GM12878 (cell line): Measurements from ENCODE around the gene CPNE5. TPM values are rescaled to one million over a fixed set of nuclear protein-coding genes. Genes with fewer than 3 reads are reported as not detected.

Experiments used
- BCL11A ChIP-seq: IDR thresholded peaks from 2 replicates; pipeline ENCODE4 v1.6.1; 2011; ENCODE audit warnings: low read depth, low read length
- BHLHE40 ChIP-seq, 2 experiments: fragments of 450-650 bp in 1 of 2; IDR thresholded peaks; 2 replicates each; pipeline ENCODE4 v1.6.1; 2011 to 2017; ENCODE audit warnings: low read depth in 2 of 2, borderline replicate concordance in 1 of 2, improper control_type of control experiment in 1 of 2, low read length in 1 of 2, mild to moderate bottlenecking in 1 of 2
- BMI1 ChIP-seq: fragments of 450-650 bp; IDR thresholded peaks from 2 replicates; pipeline ENCODE4 v1.6.1; 2016; ENCODE audit warnings: mild to moderate bottlenecking, moderate library complexity, borderline replicate concordance
- BRCA1 ChIP-seq: IDR thresholded peaks from 2 replicates; pipeline ENCODE4 v1.6.1; 2011; ENCODE audit warnings: low read depth, low read length, improper control_type of control experiment
- CBFB ChIP-seq: IDR thresholded peaks from 2 replicates; pipeline ENCODE4 v1.6.1; 2016; ENCODE audit warnings: antibody characterized with exemption, low read depth
- CHD2 ChIP-seq: IDR thresholded peaks from 2 replicates; pipeline ENCODE4 v1.6.1; 2011; ENCODE audit warnings: low read depth, low read length, improper control_type of control experiment, borderline replicate concordance
- CREM ChIP-seq: IDR thresholded peaks from 2 replicates; pipeline ENCODE4 v1.6.1; 2014; ENCODE audit warnings: antibody characterized with exemption, low read depth
- FOXM1 ChIP-seq: IDR thresholded peaks from 2 replicates; pipeline ENCODE4 v1.6.1; 2012; ENCODE audit warnings: low read depth, mild to moderate bottlenecking, inconsistent platforms, low read length, moderate library complexity
- HCFC1 ChIP-seq: fragments of 150-350 bp; IDR thresholded peaks from 2 replicates; pipeline ENCODE4 v1.6.1; 2014; ENCODE audit warnings: low read length
- HDAC2 ChIP-seq: fragments of 200-600 bp; sonication (generic); IDR thresholded peaks from 2 replicates; pipeline ENCODE4 v1.6.1; 2017
- MEF2A ChIP-seq: IDR thresholded peaks from 2 replicates; pipeline ENCODE4 v1.6.1; 2011; ENCODE audit warnings: low read depth, mild to moderate bottlenecking, low read length, moderate library complexity; ENCODE audit not compliant: insufficient read depth
- MEF2B ChIP-seq: fragments of 450-650 bp; IDR thresholded peaks from 2 replicates; pipeline ENCODE4 v1.6.1; 2018; ENCODE audit warnings: mild to moderate bottlenecking, moderate library complexity; ENCODE audit not compliant: partially characterized antibody, poor library complexity, severe bottlenecking
- MXI1 ChIP-seq: fragments of 150-350 bp; IDR thresholded peaks from 2 replicates; pipeline ENCODE4 v1.6.1; 2011; ENCODE audit warnings: low read depth, mild to moderate bottlenecking, inconsistent platforms, low read length, improper control_type of control experiment
- NFIC ChIP-seq: IDR thresholded peaks from 2 replicates; pipeline ENCODE4 v1.6.1; 2012; ENCODE audit warnings: low read depth, mild to moderate bottlenecking, inconsistent platforms, low read length, moderate library complexity
- NRF1 ChIP-seq: conservative IDR thresholded peaks from 2 replicates; pipeline ENCODE4 v1.6.1; 2011; ENCODE audit warnings: mild to moderate bottlenecking, low read depth, low read length, improper control_type of control experiment
- POU2F2 ChIP-seq: IDR thresholded peaks from 3 replicates; pipeline ENCODE4 v1.6.1; 2011; ENCODE audit warnings: low read depth, mild to moderate bottlenecking, low read length, borderline replicate concordance
- RBBP5 ChIP-seq: fragments of 200-600 bp; sonication (generic); conservative IDR thresholded peaks from 2 replicates; pipeline ENCODE4 v1.6.1; 2016
- RELA ChIP-seq: fragments of 450-650 bp; IDR thresholded peaks from 2 replicates; pipeline ENCODE4 v1.8.0; 2014; ENCODE audit warnings: borderline replicate concordance; ENCODE audit not compliant: partially characterized antibody
- ZNF207 ChIP-seq: fragments of 450-650 bp; IDR thresholded peaks from 2 replicates; pipeline ENCODE4 v1.6.1; 2014; ENCODE audit warnings: antibody characterized with exemption, mild to moderate bottlenecking, borderline replicate concordance
- ZZZ3 ChIP-seq: IDR thresholded peaks from 2 replicates; pipeline ENCODE4 v1.6.1; 2011; ENCODE audit warnings: low read depth; ENCODE audit not compliant: control insufficient read depth, insufficient read length
- polyA plus RNA-seq, 11 experiments: library from polyadenylated mRNA; depleted of rRNA in 4 of 11; unstranded in 6 of 11; stranded (reverse) in 5 of 11; fragments of >200 nt; fragmentation: Nextera tagmentation in 4 of 11; fragmentation: Illumina TruSeq in 1 of 11; extraction: Ambion mirVana in 4 of 11; extraction: Trizol in 1 of 11; gene quantifications; 1 replicate in 1 of 11; 2 replicates in 10 of 11; pipeline versions ENCODE4 v1.2.1 to v1.2.3, GENCODE V29; 2011 to 2016; ENCODE audit warnings: inconsistent platforms in 2 of 11, missing spikeins in 2 of 11, low read depth in 1 of 11
- total RNA-seq, 4 experiments: library from RNA; depleted of rRNA in 3 of 4; stranded (reverse); fragments of >200 nt in 3 of 4; fragmentation: Illumina TruSeq in 1 of 4; extraction: Trizol in 1 of 4; gene quantifications; 2 replicates each; pipeline versions ENCODE4 v1.2.1 to v1.2.3, GENCODE V29; 2013 to 2021
- TF ChIP-seq, protein P1 (sequence below): fragments of 450-650 bp; IDR thresholded peaks from 2 replicates; pipeline ENCODE4 v1.6.1; 2017; ENCODE audit warnings: mild to moderate bottlenecking, low read depth, inconsistent platforms; ENCODE audit not compliant: poor library complexity, severe bottlenecking
- TF ChIP-seq, protein P2 (sequence below): IDR thresholded peaks from 2 replicates; pipeline ENCODE4 v1.6.1; 2011; ENCODE audit warnings: low read depth, mild to moderate bottlenecking, low read length, moderate library complexity, borderline replicate concordance; ENCODE audit errors: extremely low read depth
- TF ChIP-seq, protein P3 (sequence below), 3 experiments: IDR thresholded peaks in 2 of 3; conservative IDR thresholded peaks in 1 of 3; 2 replicates each; pipeline ENCODE4 v1.5.1; 2011; ENCODE audit warnings: low read depth in 3 of 3, low read length in 3 of 3, mild to moderate bottlenecking in 3 of 3, control low read depth in 2 of 3, moderate library complexity in 2 of 3, inconsistent platforms in 1 of 3, mixed read lengths in 1 of 3; ENCODE audit not compliant: control insufficient read depth in 2 of 3, insufficient read depth in 1 of 3; ENCODE audit errors: extremely low read depth in 1 of 3
- TF ChIP-seq, protein P4 (sequence below): IDR thresholded peaks from 2 replicates; pipeline ENCODE4 v1.6.1; 2012; ENCODE audit warnings: low read depth, low read length, improper control_type of control experiment

CPNE5 gene
- total and polyA plus RNA-seq, 10 of the 15 experiments (the other 5 are each of a cell fraction or from before 2014, with no cell fraction given), result 2.4 to 39.1 (median 18.2) TPM

DNA sequence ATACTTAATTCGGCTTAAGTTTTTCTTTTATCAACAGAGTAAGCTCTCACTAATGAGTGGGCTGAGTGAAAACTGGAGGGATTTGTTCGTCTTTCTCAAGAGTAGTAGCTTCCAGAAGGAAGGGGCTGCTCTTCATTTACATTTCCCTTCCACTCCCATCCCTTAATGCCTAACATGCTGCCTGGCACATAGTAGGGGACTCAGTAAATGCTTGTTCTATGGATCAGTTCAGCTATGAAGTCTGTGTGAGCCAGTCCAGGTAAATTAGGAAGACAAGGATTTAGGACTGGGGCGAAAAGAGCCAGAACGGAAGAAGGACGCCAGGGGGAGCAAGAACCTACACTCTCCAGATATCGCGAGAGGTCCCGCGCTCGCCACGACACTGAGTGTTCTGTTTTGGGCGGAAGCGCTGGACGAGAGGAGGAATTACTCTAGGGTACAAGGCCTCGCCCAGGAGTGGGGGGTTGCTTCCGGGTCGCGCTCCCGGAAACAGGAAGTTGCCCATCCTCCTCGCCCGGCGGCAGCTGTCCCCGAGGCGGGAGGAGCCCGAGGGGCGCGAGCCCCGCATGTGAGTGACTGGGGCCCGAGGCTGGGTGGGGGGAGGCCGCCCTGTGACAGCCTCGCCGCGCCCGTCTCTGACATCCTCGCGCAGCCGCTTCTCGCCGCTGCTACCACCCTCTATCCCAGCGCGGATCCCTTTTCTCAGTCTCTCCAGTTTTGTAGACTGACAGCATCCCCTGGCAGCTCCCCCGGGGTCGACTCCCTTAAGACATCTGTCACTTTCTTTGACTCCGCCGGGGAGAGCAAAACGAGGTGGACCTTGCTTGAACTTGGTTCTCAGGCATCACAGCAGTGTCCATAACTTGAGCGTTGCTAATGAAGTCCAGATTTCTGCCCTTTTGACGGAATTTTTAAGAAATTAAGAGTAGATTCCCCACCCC is 46.5 kb upstream of the CPNE5 start, which contains the start of gene C6orf89 (continued):
- TF ChIP-seq, protein P1, sequence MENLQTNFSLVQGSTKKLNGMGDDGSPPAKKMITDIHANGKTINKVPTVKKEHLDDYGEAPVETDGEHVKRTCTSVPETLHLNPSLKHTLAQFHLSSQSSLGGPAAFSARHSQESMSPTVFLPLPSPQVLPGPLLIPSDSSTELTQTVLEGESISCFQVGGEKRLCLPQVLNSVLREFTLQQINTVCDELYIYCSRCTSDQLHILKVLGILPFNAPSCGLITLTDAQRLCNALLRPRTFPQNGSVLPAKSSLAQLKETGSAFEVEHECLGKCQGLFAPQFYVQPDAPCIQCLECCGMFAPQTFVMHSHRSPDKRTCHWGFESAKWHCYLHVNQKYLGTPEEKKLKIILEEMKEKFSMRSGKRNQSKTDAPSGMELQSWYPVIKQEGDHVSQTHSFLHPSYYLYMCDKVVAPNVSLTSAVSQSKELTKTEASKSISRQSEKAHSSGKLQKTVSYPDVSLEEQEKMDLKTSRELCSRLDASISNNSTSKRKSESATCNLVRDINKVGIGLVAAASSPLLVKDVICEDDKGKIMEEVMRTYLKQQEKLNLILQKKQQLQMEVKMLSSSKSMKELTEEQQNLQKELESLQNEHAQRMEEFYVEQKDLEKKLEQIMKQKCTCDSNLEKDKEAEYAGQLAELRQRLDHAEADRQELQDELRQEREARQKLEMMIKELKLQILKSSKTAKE, result no peak
- TF ChIP-seq NRF1, result no peak
- TF ChIP-seq HCFC1, result peak; percentile 79
- TF ChIP-seq CREM, result peak; percentile 78
- peak; percentile 69 for TF ChIP-seq RELA
- TF ChIP-seq MEF2A, result 0 out of 2 replicates have a peak, but pooled peaks have one; percentile 43
- peak; percentile 99 for TF ChIP-seq CHD2
- no peak for TF ChIP-seq HDAC2
- TF ChIP-seq, protein P2, sequence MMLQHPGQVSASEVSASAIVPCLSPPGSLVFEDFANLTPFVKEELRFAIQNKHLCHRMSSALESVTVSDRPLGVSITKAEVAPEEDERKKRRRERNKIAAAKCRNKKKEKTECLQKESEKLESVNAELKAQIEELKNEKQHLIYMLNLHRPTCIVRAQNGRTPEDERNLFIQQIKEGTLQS, result no peak
- TF ChIP-seq POU2F2, result peak; percentile 52; the same call in 2 of the 3 replicates
- TF ChIP-seq BRCA1, result peak; percentile 87
- TF ChIP-seq ZZZ3, result no peak
- 0 out of 2 replicates have a peak, but pooled peaks have one; percentile 0 for TF ChIP-seq NFIC
- TF ChIP-seq ZNF207, result peak; percentile 77; the same call in 1 of the 2 replicates
- no peak for TF ChIP-seq RBBP5
- peak; percentile 64; the same call in 1 of the 2 replicates for TF ChIP-seq FOXM1
- no peak for TF ChIP-seq BMI1
- TF ChIP-seq MEF2B, result peak; percentile 42
- TF ChIP-seq CBFB, result peak; percentile 93
- peak; percentile 25 to 82; a peak in 2 of 4 replicates for TF ChIP-seq BHLHE40 (IDR thresholded peaks at IDR 0.05; ENCODE audit: borderline replicate concordance in 1 of 2, low read depth in 2 of 2, low read length in 1 of 2)
- TF ChIP-seq, protein P3, sequence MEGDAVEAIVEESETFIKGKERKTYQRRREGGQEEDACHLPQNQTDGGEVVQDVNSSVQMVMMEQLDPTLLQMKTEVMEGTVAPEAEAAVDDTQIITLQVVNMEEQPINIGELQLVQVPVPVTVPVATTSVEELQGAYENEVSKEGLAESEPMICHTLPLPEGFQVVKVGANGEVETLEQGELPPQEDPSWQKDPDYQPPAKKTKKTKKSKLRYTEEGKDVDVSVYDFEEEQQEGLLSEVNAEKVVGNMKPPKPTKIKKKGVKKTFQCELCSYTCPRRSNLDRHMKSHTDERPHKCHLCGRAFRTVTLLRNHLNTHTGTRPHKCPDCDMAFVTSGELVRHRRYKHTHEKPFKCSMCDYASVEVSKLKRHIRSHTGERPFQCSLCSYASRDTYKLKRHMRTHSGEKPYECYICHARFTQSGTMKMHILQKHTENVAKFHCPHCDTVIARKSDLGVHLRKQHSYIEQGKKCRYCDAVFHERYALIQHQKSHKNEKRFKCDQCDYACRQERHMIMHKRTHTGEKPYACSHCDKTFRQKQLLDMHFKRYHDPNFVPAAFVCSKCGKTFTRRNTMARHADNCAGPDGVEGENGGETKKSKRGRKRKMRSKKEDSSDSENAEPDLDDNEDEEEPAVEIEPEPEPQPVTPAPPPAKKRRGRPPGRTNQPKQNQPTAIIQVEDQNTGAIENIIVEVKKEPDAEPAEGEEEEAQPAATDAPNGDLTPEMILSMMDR (IDR thresholded peaks at IDR 0.05 in 2 of 3, conservative IDR thresholded peaks at IDR 0.05 in 1 of 3; ENCODE audit: control insufficient read depth in 2 of 3, extremely low read depth in 1 of 3, insufficient read depth in 1 of 3, low read depth in 3 of 3, low read length in 3 of 3), result peak; percentile 72 to 83 (median 79)
- TF ChIP-seq BCL11A, result no peak
- TF ChIP-seq, protein P4, sequence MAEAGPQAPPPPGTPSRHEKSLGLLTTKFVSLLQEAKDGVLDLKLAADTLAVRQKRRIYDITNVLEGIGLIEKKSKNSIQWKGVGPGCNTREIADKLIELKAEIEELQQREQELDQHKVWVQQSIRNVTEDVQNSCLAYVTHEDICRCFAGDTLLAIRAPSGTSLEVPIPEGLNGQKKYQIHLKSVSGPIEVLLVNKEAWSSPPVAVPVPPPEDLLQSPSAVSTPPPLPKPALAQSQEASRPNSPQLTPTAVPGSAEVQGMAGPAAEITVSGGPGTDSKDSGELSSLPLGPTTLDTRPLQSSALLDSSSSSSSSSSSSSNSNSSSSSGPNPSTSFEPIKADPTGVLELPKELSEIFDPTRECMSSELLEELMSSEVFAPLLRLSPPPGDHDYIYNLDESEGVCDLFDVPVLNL, result no peak
- peak; percentile 76; the same call in 1 of the 2 replicates for TF ChIP-seq MXI1
